AG10803 (cell line): Measurements from ENCODE around the gene SMPD3.
A peak's percentile ranks its signal among the peaks of the same experiment; 100 is the strongest.

ENCODE experiments used
- DNase-seq: peaks from one replicate; pipeline ENCODE4 v3.0.0; 2010; ENCODE audit warnings: low read depth
- H3K4me3 ChIP-seq: 2 replicates; pipeline ENCODE4 v1.5.1; 2011; ENCODE audit warnings: mild to moderate bottlenecking, low read length, control low read depth
- CTCF ChIP-seq: conservative IDR thresholded peaks from 2 replicates; pipeline ENCODE4 v1.5.1; 2011; ENCODE audit warnings: mild to moderate bottlenecking, low read length, control low read depth, inconsistent platforms

SMPD3 gene

GRCh38 chr16:68406458-68407152 is 41.7 kb downstream of the SMPD3 start:
- peak; percentile 60 for DNase-seq
- no peak for TF ChIP-seq CTCF
- peak overlapping the region; percentile 42 for H3K4me3 ChIP-seq

- no peak for TF ChIP-seq CTCF
- H3K4me3 ChIP-seq: no peak overlapping the region
- no peak for DNase-seq
Observed at GRCh38 chr16:68404736-68405345, 43.5 kb downstream of the SMPD3 start.

- TF ChIP-seq CTCF: no peak
- no peak for DNase-seq
- H3K4me3 ChIP-seq: no peak overlapping the region
Observed at GRCh38 chr16:68403704-68404103, 44.6 kb downstream of the SMPD3 start.

- TF ChIP-seq CTCF: no peak
- DNase-seq: no peak
Observed at GRCh38 chr16:68403177-68403576, 45.1 kb downstream of the SMPD3 start.

GRCh38 chr16:68402748-68403040 is 45.6 kb downstream of the SMPD3 start:
- no peak overlapping the region for H3K4me3 ChIP-seq
- no peak for TF ChIP-seq CTCF
- no peak for DNase-seq

More at GRCh38 chr16:68403177-68403576, 45.1 kb downstream of the SMPD3 start:
- H3K4me3 ChIP-seq: no peak overlapping the region

GRCh38 chr16:68401871-68402747 is 46.2 kb downstream of the SMPD3 start:
- H3K4me3 ChIP-seq: no peak overlapping the region
- TF ChIP-seq CTCF: no peak

More at GRCh38 chr16:68401871-68402747, 46.2 kb downstream of the SMPD3 start:
- peak; percentile 75 for DNase-seq
